Melanocyte of skin (primary cell): Measurements from ENCODE around the gene NAV2. TPM values are rescaled to one million over a fixed set of nuclear protein-coding genes. Genes with fewer than 3 reads are reported as not detected.

Experiments used
- small RNA-seq, 2 donors: library from RNA; depleted of rRNA; stranded (forward); fragments of <200 nt; gene quantifications; one replicate each; pipeline ENCODE3, GENCODE V24; 2012
- total RNA-seq, 2 donors: library from RNA; depleted of rRNA; stranded (reverse); fragments of >200 nt; gene quantifications; 2 replicates each; pipeline ENCODE4 v1.2.3, GENCODE V29; 2012

The NAV2 gene
- total RNA-seq = 10 to 100 TPM; 16.2 to 28.6 TPM

GRCh38 chr11:19712281-19713195 lies at the start of gene NAV2:
Gene NAV2, plus strand, starts transcription at chr11:19712837. Its CDS starts 859 bp downstream, at chr11:19713696.

GRCh38 chr11:20160425-20161229 lies 448.0 kb downstream of the NAV2 start, which contains the start of gene DBX1:
Gene DBX1, minus strand, starts transcription at chr11:20160475. Its CDS starts 151 bp downstream, at chr11:20160324.

Small RNAs within 50 kb of the gene (small RNA-seq; reads per million reads assigned to genes)
- 0 reads per million in 2 donors for gene MIR4694
